Activated CD4-positive, alpha-beta T cell treated with anti-CD3 and anti-CD28 coated beads, Interleukin-2, amount 10 ng/mL, durations not matched to agents 7 days and 5 days (primary cell): ENCODE measurements around the gene GNAT2. TPM values are rescaled to one million over a fixed set of nuclear protein-coding genes. Genes with fewer than 3 reads are reported as not detected.

Source experiments
- CTCF ChIA-PET: fragments of 350-600 bp; sonication (Branson Sonifier 250); formaldehyde crosslinking; loops from one replicate; lab custom pipeline; 2021; ENCODE audit warnings: antibody characterized with exemption; lab: Charles Lee
- POLR2A ChIA-PET: fragments of 350-600 bp; sonication (Branson Sonifier 250); formaldehyde crosslinking; loops from one replicate; lab custom pipeline; 2021; ENCODE audit warnings: antibody characterized with exemption; lab: Charles Lee
- DNase-seq: peaks from one replicate; pipeline ENCODE4 v3.0.0-alpha.2; 2020
- H3K27ac Mint-ChIP-seq: one replicate; pipeline ENCODE4 v1.8.0; 2021; ENCODE audit warnings: mild to moderate bottlenecking, moderate library complexity, mixed read lengths
- H3K27me3 Mint-ChIP-seq: one replicate; pipeline ENCODE4 v1.8.0; 2021; ENCODE audit warnings: mixed read lengths
- H3K36me3 Mint-ChIP-seq: one replicate; pipeline ENCODE4 v1.8.0; 2021; ENCODE audit warnings: low read depth, mixed read lengths
- H3K4me1 Mint-ChIP-seq: one replicate; pipeline ENCODE4 v1.8.0; 2021; ENCODE audit warnings: mixed read lengths
- H3K4me3 Mint-ChIP-seq: one replicate; pipeline ENCODE4 v1.8.0; 2021; ENCODE audit warnings: mild to moderate bottlenecking, moderate library complexity, mixed read lengths
- H3K9me3 Mint-ChIP-seq: one replicate; pipeline ENCODE4 v1.8.0; 2021; ENCODE audit warnings: mixed read lengths
- total RNA-seq, 2 experiments: library from RNA; stranded (reverse); gene quantifications; one replicate each; pipeline ENCODE4 v1.2.3, GENCODE V29; 2021

GNAT2 gene
- total RNA-seq, 2 experiments from 2014 or later, result not detected

DNA sequence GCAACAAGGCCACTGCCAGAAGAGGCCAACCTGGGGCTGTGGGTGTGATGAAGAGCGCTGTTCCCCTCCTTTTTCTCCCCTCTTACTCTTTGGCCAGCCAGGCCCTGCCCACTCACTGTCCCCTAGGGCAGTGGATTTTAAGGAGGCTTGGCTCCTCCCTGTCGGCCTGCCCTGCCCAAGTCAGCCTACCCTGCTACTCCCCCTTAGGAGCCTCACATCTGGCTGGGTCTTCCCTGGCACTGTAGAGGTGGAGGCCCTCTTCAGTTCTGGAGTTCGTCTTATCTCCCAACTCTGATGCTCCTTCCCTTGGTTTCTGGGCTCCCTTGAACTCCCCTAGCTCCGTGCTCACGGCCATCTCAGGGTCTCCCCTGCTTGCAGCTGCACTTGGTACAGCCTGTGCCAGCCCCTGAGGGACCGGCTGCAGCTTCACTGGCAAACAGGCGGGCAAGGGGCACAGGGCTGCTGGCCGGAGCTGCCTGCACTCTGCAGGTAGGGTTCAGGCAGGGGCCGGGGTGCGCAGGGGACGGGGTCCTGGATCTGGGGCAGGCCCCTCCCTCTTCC lies 4.3 kb upstream of the GNAT2 start:
- CTCF ChIA-PET, result interaction anchor here (0.9 to 10.3 kb wide), 6 partner anchors 10 to 91 kb away, joined by 3 to 67 read pairs (median 7); no protein-coding TSS in a partner anchor
- POLR2A ChIA-PET, result no interaction called here
- H3K4me1 Mint-ChIP-seq, result peaks cover 51% of the 10 kb centered on the region

DNA sequence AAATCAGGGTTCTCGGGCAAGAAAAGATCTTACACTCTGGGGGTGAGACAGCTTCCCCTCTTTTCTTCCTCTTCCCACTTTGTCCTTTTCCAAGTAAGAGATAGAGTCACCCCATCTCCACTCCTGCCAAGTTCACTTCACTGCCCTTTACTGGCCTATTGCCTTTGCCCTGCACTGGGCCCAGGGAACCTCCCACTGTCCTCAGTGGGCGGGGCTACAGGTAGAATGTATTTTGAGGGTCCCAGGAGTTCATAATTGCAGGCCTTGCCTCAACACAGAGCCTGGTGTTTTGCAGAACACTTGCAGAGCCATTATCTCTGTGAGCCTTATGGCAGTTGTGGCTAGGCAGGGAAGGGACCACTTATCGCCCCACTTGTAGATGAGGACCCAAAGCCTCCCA lies 3.5 kb upstream of the GNAT2 start:
- H3K4me3 Mint-ChIP-seq, result peak overlapping the region; percentile 84
- H3K36me3 Mint-ChIP-seq, result peaks cover 24% of the 10 kb centered on the region
- peak overlapping the region; percentile 86 for H3K27ac Mint-ChIP-seq
- POLR2A ChIA-PET, result no interaction called here
- CTCF ChIA-PET, result interaction anchor here (2.5 to 10.3 kb wide), 2 partner anchors 16 to 91 kb away, joined by 9 to 67 read pairs; no protein-coding TSS in a partner anchor
- H3K27me3 Mint-ChIP-seq, result no peaks in the 10 kb centered on the region
- peaks cover 55% of the 10 kb centered on the region for H3K4me1 Mint-ChIP-seq
- DNase-seq, result no peak
- no peaks in the 10 kb centered on the region for H3K9me3 Mint-ChIP-seq

More for the DNA sequence above, 4.3 kb upstream of the GNAT2 start:
- Mint-ChIP-seq H3K36me3 (peaks cover 24% of the 10 kb centered on the region), H3K9me3 (no peaks in the 10 kb centered on the region), H3K4me3 (peak overlapping the region; percentile 84), H3K27ac (peak overlapping the region; percentile 86), H3K27me3 (no peaks in the 10 kb centered on the region)
- no peak for DNase-seq

DNA sequence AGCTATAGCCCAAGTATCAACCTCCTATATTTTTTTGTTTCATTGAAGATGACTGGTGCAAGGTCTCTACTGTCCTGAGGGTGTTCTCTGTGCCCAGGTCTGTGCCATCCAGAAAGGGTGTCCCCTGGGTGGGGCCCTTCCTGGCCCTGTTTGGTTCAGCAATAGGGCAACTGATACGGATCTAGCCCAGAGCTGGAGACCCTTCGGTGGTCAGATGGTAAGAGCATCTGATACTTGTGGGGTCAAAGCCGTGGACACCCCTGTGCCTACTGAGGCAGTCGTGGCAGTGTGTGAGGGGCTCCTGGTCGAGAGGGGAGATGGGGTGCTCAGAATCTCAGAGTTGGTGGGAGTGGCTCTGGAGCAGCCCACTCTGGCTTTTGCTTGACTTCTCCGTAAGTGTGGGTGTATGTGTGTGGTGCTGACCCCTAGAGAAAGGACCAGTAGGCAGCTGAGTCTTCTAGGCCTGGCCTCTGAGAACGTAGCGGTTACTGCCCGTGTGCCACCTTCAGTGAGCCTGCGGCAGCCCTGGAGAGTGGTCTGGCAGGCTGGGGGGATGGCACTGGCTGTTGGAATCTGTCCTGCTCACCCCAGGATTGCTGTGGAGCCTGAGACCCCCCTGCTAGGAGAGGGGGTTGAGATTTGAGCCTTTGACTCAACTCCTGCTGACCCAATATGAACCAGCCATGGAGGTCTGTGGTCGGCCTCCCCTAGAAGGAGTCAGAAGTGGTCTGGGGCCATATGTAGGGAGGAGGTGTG lies 2.9 kb upstream of the GNAT2 start:
- Mint-ChIP-seq H3K4me3 (peak overlapping the region; percentile 84), H3K27ac (peak overlapping the region; percentile 86), H3K9me3 (no peaks in the 10 kb centered on the region), H3K36me3 (peaks cover 19% of the 10 kb centered on the region), H3K27me3 (no peaks in the 10 kb centered on the region), H3K4me1 (peaks cover 60% of the 10 kb centered on the region)
- POLR2A ChIA-PET, result no interaction called here
- CTCF ChIA-PET, result interaction anchor here (0.6 to 10.3 kb wide), 4 partner anchors 15 to 362 kb away, joined by 3 to 67 read pairs (median 10); partner anchors contain the start of gene AHCYL1
- no peak for DNase-seq

DNA sequence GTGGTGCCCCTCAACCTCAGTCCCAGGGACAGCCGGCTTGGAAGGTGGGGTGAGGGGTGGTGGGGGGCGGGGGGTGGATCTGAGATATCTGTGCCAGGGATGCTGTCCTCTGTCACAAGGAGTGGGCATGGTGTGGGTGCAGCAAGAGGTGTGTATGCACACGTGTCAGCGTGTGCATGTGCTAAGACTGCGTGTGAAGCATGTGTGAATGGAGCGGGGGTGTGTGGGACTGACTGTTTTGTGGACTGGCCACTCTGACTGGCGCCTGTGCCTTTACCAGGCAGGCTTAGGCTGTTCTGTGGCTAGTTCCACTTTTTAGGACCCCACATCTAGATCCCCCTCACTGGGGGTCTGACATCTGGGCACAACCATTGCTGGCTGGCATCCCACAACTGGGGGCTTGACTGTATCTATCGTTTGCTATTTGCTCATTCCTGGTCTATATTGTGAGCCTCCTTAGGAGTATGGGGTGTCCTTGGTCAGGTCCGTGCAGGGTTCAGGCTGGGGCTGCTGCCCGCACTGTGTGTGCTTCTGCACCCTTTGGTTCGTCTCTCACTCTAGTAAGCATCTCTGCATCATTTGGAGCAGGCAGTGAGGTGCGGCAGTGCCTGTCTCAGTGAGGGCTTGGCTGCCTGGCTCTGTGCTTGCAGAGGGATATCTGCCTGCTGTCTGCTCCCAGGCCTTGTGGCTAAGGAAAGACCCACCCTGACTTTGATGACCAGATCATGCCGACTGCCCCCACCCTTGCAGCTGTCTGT lies 2.1 kb upstream of the GNAT2 start:
- ChIA-PET CTCF (interaction anchor here (0.6 to 3.7 kb wide), 3 partner anchors 16 to 363 kb away, joined by 3 to 10 read pairs (median 9); partner anchors contain the start of gene AHCYL1), POLR2A (no interaction called here)
- Mint-ChIP-seq H3K36me3 (peaks cover 18% of the 10 kb centered on the region), H3K4me1 (peaks cover 66% of the 10 kb centered on the region), H3K27me3 (no peaks in the 10 kb centered on the region), H3K4me3 (peak overlapping the region; percentile 84), H3K27ac (peak overlapping the region; percentile 94), H3K9me3 (no peaks in the 10 kb centered on the region)
- no peak for DNase-seq

DNA sequence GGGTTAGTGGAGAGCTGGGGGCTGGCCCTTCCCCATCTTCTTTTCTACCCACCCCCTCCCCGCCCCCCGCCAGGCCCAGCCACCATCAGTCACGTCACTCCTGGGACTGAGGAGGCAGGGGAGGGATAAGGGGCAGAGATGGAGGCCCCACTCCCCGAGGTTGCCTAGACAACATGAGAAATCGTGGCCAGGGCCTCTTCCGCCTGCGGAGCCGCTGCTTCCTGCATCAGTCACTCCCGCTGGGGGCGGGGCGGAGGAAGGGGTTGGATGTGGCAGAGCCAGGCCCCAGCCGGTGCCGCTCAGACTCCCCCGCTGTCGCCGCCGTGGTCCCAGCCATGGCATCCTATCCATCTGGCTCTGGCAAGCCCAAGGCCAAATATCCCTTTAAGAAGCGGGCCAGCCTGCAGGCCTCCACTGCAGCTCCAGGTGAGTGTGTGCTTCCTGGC lies 1.4 kb upstream of the GNAT2 start:
- peaks cover 71% of the 10 kb centered on the region for H3K4me1 Mint-ChIP-seq
- ChIA-PET POLR2A (interaction anchor here (0.8 kb wide), 1 partner anchor 73 kb away, joined by 4 read pairs; the partner anchor contains the start of gene GNAI3), CTCF (interaction anchor here (0.9 to 3.7 kb wide), 8 partner anchors 16 to 363 kb away, joined by 3 to 10 read pairs (median 8); partner anchors contain the start of gene AHCYL1)
- peaks cover 13% of the 10 kb centered on the region for H3K36me3 Mint-ChIP-seq
- peak; percentile 99 for DNase-seq
- no peaks in the 10 kb centered on the region for H3K27me3 Mint-ChIP-seq
- H3K27ac Mint-ChIP-seq, result peak overlapping the region; percentile 94
- H3K4me3 Mint-ChIP-seq, result peak overlapping the region; percentile 84
- no peaks in the 10 kb centered on the region for H3K9me3 Mint-ChIP-seq

DNA sequence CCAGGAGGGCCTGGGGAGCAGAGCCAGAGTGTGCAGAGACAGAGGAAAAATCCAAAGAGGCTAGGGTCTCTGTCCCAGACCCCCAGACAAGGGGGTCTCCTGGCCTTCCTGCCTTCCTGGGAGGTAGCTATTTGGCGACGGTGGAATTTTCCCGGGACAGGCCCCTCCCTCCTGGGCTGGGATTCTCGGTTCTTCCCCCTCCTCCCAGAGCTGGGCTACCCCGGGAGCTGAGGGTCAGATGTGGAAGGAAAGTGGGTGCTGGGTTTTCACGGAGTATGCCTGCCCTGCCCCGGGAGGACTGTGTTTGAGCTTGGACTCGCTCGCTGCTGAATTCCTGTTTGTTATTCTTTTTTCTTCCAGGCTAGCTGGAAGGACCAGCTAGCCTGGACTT lies 980 bp upstream of the GNAT2 start:
- Mint-ChIP-seq H3K4me1 (peaks cover 70% of the 10 kb centered on the region), H3K4me3 (peak overlapping the region; percentile 84), H3K27ac (peak overlapping the region; percentile 94), H3K9me3 (no peaks in the 10 kb centered on the region), H3K36me3 (peaks cover 11% of the 10 kb centered on the region), H3K27me3 (no peaks in the 10 kb centered on the region)
- CTCF ChIA-PET, result interaction anchor here (0.9 to 3.7 kb wide), 10 partner anchors 15 to 364 kb away, joined by 3 to 10 read pairs (median 6); partner anchors contain the start of gene AHCYL1
- no peak for DNase-seq
- POLR2A ChIA-PET, result interaction anchor here (0.8 kb wide), 1 partner anchor 72 kb away, joined by 4 read pairs; the partner anchor contains the start of gene GNAI3

DNA sequence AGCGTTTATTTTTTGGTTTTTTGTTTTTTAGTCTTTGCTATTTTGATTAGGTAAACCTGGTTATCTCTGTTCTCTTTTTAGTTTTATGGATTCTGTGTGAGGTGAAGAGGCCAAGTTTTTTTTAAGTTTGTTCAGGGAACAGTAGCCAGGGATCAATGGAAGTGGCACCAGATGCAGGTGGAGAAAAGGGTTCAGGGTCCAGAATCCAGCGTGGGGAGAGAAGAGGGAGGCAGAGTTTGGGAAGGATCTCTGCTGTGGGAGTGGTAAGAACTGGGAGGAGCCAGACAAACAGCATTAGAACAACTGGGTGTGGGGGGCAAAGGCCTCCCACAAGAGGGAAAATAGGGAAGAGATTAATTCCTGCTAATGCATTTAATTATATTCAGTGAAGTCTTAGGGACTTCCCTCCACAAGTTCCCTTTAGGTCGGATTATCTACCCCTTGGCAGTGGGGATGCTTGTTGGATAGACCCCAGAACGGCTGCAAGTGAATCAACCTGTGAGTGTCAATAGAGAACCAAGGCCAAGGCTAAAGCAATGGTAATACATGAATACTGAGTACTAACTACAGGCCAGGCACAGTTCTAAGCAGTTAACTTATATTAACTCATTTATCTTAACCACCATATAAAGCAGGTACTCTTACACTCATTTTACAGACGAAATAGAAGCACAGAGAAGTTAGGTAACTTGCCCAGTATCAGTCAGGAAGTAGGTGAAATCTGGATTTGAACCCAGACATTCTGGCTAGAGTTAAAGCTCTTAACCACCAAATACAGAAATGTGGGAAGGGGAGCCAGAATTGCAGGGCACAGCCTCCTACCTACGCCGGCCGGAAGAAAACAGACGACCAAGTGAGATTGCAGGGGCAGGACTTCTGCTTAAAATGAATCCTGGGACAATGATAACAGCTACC lies 498 bp downstream of the GNAT2 start:
- Mint-ChIP-seq H3K4me1 (peaks cover 59% of the 10 kb centered on the region), H3K9me3 (no peaks in the 10 kb centered on the region), H3K27ac (peak overlapping the region; percentile 94), H3K36me3 (peaks cover 11% of the 10 kb centered on the region), H3K4me3 (peak overlapping the region; percentile 84), H3K27me3 (no peaks in the 10 kb centered on the region)
- no peak for DNase-seq
- CTCF ChIA-PET, result interaction anchor here (1.0 to 3.7 kb wide), 8 partner anchors 12 to 365 kb away, joined by 3 to 10 read pairs (median 8); partner anchors contain the start of gene AHCYL1
- POLR2A ChIA-PET, result interaction anchor here (0.8 to 1.2 kb wide), 2 partner anchors 70 to 73 kb away, joined by 3 read pairs; partner anchors contain the start of gene GNAI3

DNA sequence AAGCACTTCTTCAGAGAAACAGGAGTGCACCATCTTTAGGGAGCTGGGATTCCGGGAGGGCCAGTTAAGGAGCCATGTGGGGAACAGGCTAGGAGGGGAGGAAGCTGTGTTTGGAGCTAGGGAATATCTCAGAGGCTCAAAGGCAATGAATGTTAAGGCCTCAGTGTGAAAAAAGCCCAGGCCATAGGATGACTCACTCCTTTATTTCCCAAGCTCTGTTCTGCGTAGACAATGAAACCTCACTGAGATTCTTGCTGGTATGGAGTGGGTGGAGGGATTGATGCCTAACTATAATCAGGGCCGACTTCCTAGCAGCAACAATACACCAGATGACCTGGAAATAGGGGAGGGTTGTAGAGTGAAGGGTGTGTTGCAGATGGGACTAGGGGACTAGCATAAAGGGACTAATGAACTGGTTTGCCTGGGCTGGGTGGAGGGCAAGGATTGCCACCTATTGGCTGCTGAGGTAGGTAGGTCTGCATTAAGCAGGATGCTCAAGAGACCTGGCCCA lies 2.1 kb downstream of the GNAT2 start:
- no peak overlapping the region for H3K4me3 Mint-ChIP-seq
- CTCF ChIA-PET, result interaction anchor here (1.0 to 1.9 kb wide), 4 partner anchors 16 to 127 kb away, joined by 3 to 10 read pairs (median 4); no protein-coding TSS in a partner anchor
- no peaks in the 10 kb centered on the region for H3K9me3 Mint-ChIP-seq
- H3K27ac Mint-ChIP-seq, result no peak overlapping the region
- DNase-seq, result no peak
- POLR2A ChIA-PET, result no interaction called here
- H3K27me3 Mint-ChIP-seq, result peaks cover 3% of the 10 kb centered on the region
- H3K4me1 Mint-ChIP-seq, result peaks cover 43% of the 10 kb centered on the region
- peaks cover 7% of the 10 kb centered on the region for H3K36me3 Mint-ChIP-seq

DNA sequence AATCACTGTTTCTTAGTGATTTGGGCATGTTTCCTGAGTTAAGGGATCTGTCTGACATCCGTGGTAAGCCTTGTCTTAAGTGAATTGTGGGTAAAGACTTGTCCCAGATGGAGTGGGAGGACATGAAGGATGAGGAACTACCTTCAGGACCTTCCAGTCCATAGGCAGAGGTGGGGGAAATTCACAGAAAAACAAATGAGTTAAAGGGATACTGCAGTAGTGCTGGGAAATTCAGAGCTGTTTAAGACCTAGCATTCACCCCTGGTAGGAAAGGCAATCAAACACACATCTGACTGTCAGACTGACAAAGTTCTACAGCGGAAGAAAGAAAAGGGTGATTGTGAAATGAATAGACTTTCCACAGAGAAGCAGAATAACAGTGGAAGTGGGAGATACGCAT lies 3.0 kb downstream of the GNAT2 start:
- H3K9me3 Mint-ChIP-seq, result no peaks in the 10 kb centered on the region
- H3K27me3 Mint-ChIP-seq, result peaks cover 3% of the 10 kb centered on the region
- H3K4me1 Mint-ChIP-seq, result peaks cover 35% of the 10 kb centered on the region
- DNase-seq, result no peak
- ChIA-PET POLR2A (no interaction called here), CTCF (interaction anchor here (1.3 to 1.9 kb wide), 4 partner anchors 15 to 160 kb away, joined by 3 to 10 read pairs (median 4); no protein-coding TSS in a partner anchor)
- H3K4me3 Mint-ChIP-seq, result no peak overlapping the region
- H3K36me3 Mint-ChIP-seq, result no peaks in the 10 kb centered on the region
- no peak overlapping the region for H3K27ac Mint-ChIP-seq

DNA sequence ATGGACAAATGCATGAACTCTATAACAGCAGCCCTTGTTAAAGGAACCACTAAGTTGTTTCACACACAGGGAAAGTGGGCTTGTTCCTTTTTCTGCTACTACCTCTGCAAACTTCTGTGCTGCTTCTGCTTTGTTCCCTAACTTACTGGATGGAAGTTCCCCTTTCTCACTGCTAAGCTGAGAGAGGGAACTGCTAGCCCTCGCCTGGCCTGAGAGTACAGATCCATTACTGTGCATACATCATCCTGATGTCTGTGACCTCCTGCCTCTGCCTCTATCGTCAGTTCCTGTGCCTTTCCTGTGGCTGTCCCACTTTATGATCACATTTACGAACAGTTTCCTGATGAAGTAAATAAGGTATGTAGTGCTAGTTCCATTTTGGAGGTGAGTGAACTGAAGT lies 3.5 kb downstream of the GNAT2 start:
- CTCF ChIA-PET, result interaction anchor here (1.8 to 1.9 kb wide), 2 partner anchors 24 to 161 kb away, joined by 4 to 10 read pairs; no protein-coding TSS in a partner anchor
- H3K36me3 Mint-ChIP-seq, result no peaks in the 10 kb centered on the region
- H3K4me1 Mint-ChIP-seq, result peaks cover 35% of the 10 kb centered on the region
- H3K9me3 Mint-ChIP-seq, result no peaks in the 10 kb centered on the region
- no peak for DNase-seq
- POLR2A ChIA-PET, result no interaction called here
- H3K27ac Mint-ChIP-seq, result peak overlapping the region; percentile 74
- H3K4me3 Mint-ChIP-seq, result no peak overlapping the region
- H3K27me3 Mint-ChIP-seq, result peaks cover 3% of the 10 kb centered on the region
